ENCODE measurements around the gene HDAC9. TPM values are rescaled to one million over a fixed set of nuclear protein-coding genes. Genes with fewer than 3 reads are reported as not detected.

The HDAC9 gene
- total RNA-seq, 4 donors from 2014 or later: 51.2 to 194 (median 106) TPM

GRCh38 chr7:18754766-18755165 is 259.2 kb downstream of the HDAC9 start:
- H3K4me1 ChIP-seq: no peaks in the 10 kb centered on the region
- no peaks in the 10 kb centered on the region for H3K27me3 ChIP-seq
- no peak overlapping the region for H3K27ac ChIP-seq
- no peak overlapping the region for H3K4me3 ChIP-seq
- no peaks in the 10 kb centered on the region for H3K36me3 ChIP-seq
- no peaks in the 10 kb centered on the region for H3K9me3 ChIP-seq
- ATAC-seq: no peak
- TF ChIP-seq POLR2AphosphoS5 (IDR thresholded peaks at IDR 0.05) (no peak), EP300 (IDR thresholded peaks at IDR 0.05) (no peak), POLR2A (IDR thresholded peaks at IDR 0.05) (no peak), CTCF (IDR thresholded peaks at IDR 0.05) (no peak)
- 18 to 62% methylated on average over 2 of the region's 2 CpGs for WGBS, 2 donors (ENCODE audit: low coverage in 1 of 2)

GRCh38 chr7:18755793-18756192 is 260.2 kb downstream of the HDAC9 start:
- Histone ChIP-seq H3K4me1 (no peaks in the 10 kb centered on the region), H3K27me3 (no peaks in the 10 kb centered on the region), H3K4me3 (no peak overlapping the region), H3K36me3 (no peaks in the 10 kb centered on the region), H3K9me3 (no peaks in the 10 kb centered on the region), H3K27ac (no peak overlapping the region)
- no peak for TF ChIP-seq CTCF (IDR thresholded peaks at IDR 0.05)
- TF ChIP-seq POLR2A (IDR thresholded peaks at IDR 0.05): no peak
- no peak for TF ChIP-seq EP300 (IDR thresholded peaks at IDR 0.05)
- no peak for TF ChIP-seq POLR2AphosphoS5 (IDR thresholded peaks at IDR 0.05)
- no peak for ATAC-seq
- WGBS, 2 donors (ENCODE audit: low coverage in 1 of 2): 94 to 97% methylated on average over 3 to 4 of the region's 4 CpGs

- H3K27ac ChIP-seq: no peak overlapping the region
- H3K4me1 ChIP-seq: peaks cover 0 to 7% (median 0%) of the 10 kb centered on the region in 3 donors
- H3K36me3 ChIP-seq: no peaks in the 10 kb centered on the region
- no peak overlapping the region for H3K4me3 ChIP-seq
- H3K9me3 ChIP-seq: no peaks in the 10 kb centered on the region
- ATAC-seq: no peak
- 91 to 95% methylated on average over 5 to 6 of the region's 6 CpGs for WGBS, 2 donors (ENCODE audit: low coverage in 1 of 2)
- no peak for TF ChIP-seq POLR2AphosphoS5 (IDR thresholded peaks at IDR 0.05)
- no peaks in the 10 kb centered on the region for H3K27me3 ChIP-seq
These were observed 261.0 kb downstream of the HDAC9 start for GRCh38 chr7:18756378-18757050.

GRCh38 chr7:18760046-18760445 is 264.5 kb downstream of the HDAC9 start:
- no peak overlapping the region for H3K4me3 ChIP-seq
- TF ChIP-seq EP300 (IDR thresholded peaks at IDR 0.05): no peak
- no peak for TF ChIP-seq CTCF (IDR thresholded peaks at IDR 0.05)
- TF ChIP-seq POLR2AphosphoS5 (IDR thresholded peaks at IDR 0.05): no peak
- TF ChIP-seq POLR2A (IDR thresholded peaks at IDR 0.05): no peak
- no peak for ATAC-seq
- no peak overlapping the region for H3K27ac ChIP-seq
- no peaks in the 10 kb centered on the region for H3K36me3 ChIP-seq
- H3K27me3 ChIP-seq: no peaks in the 10 kb centered on the region
- H3K9me3 ChIP-seq: no peaks in the 10 kb centered on the region
- 85 to 90% methylated on average over 5 of the region's 5 CpGs for WGBS, 2 donors (ENCODE audit: low coverage in 1 of 2)
- peaks cover 0 to 17% (median 0%) of the 10 kb centered on the region in 3 donors for H3K4me1 ChIP-seq

- ATAC-seq: no peak
These were observed 265.3 kb downstream of the HDAC9 start for GRCh38 chr7:18760631-18761445.

More at GRCh38 chr7:18760631-18761445, 265.3 kb downstream of the HDAC9 start:
- H3K27me3 ChIP-seq: no peaks in the 10 kb centered on the region
- 50 to 71% methylated on average over 5 to 6 of the region's 7 CpGs for WGBS, 2 donors (ENCODE audit: low coverage in 1 of 2)
- no peak for TF ChIP-seq EP300 (IDR thresholded peaks at IDR 0.05)
- TF ChIP-seq POLR2AphosphoS5 (IDR thresholded peaks at IDR 0.05): no peak
- no peak for TF ChIP-seq CTCF (IDR thresholded peaks at IDR 0.05)
- no peaks in the 10 kb centered on the region for H3K9me3 ChIP-seq
- H3K27ac ChIP-seq: no peak overlapping the region
- H3K4me1 ChIP-seq: peaks cover 0 to 17% (median 0%) of the 10 kb centered on the region in 3 donors
- no peak overlapping the region for H3K4me3 ChIP-seq
- no peaks in the 10 kb centered on the region for H3K36me3 ChIP-seq

Measured in gastroesophageal sphincter (tissue), 4 donors.